Kidney (tissue), 14 donors: ENCODE results near the gene CCDC15. TPM values are rescaled to one million over a fixed set of nuclear protein-coding genes. Genes with fewer than 3 reads are reported as not detected.

Experiments
- DNase-seq, 5 donors: peaks; one replicate each; pipeline ENCODE4 v3.0.0-alpha.2; 2013 to 2020
- FAIRE-seq: peaks from 2 replicates; lab custom pipeline; 2012; peaks lifted over from hg19 to GRCh38; lab: Jason Lieb, UNC
- H3K27ac ChIP-seq, 2 donors: one replicate each; pipeline ENCODE4 v1.7.0; 2013; ENCODE audit warnings: low read depth in 2 of 2, low read length in 2 of 2, inconsistent platforms in 1 of 2
- H3K27me3 ChIP-seq: one replicate; pipeline ENCODE4 v1.7.1; 2013; ENCODE audit warnings: low read length, inconsistent platforms; ENCODE audit not compliant: control insufficient read depth, insufficient read depth
- H3K36me3 ChIP-seq, 3 donors: one replicate each; pipeline versions ENCODE4 v1.7.0 to v1.7.1; 2013; ENCODE audit warnings: low read length in 3 of 3, control low read depth in 1 of 3, inconsistent platforms in 1 of 3; ENCODE audit not compliant: insufficient read depth in 3 of 3, control insufficient read depth in 2 of 3
- H3K4me1 ChIP-seq, 3 donors: one replicate each; pipeline versions ENCODE4 v1.7.0 to v1.7.1; 2013; ENCODE audit warnings: low read length in 3 of 3, inconsistent platforms in 1 of 3, low read depth in 1 of 3; ENCODE audit not compliant: control insufficient read depth in 2 of 3, insufficient read depth in 2 of 3
- H3K4me3 ChIP-seq, 3 donors: one replicate each; pipeline versions ENCODE4 v1.7.0 to v1.8.1; 2013; ENCODE audit warnings: low read length in 3 of 3, control low read depth in 1 of 3, inconsistent platforms in 1 of 3
- H3K9ac ChIP-seq, 3 donors: one replicate each; pipeline versions ENCODE4 v1.7.0 to v1.7.1; 2013; ENCODE audit warnings: low read length in 3 of 3, control low read depth in 1 of 3, inconsistent platforms in 1 of 3
- H3K9me3 ChIP-seq, 3 donors: one replicate each; pipeline versions ENCODE4 v1.7.0 to v1.7.1; 2013; ENCODE audit warnings: low read length in 3 of 3, control low read depth in 1 of 3, inconsistent platforms in 1 of 3; ENCODE audit not compliant: control insufficient read depth in 2 of 3, insufficient read depth in 1 of 3
- CTCF ChIP-seq: IDR thresholded peaks from 3 replicates; pipeline ENCODE4 v1.5.1; 2012; ENCODE audit warnings: mild to moderate bottlenecking, moderate library complexity, borderline replicate concordance; ENCODE audit not compliant: insufficient read depth; ENCODE audit errors: extremely low read depth
- intact Hi-C: fragments of 100-400 bp; cut with DNase I; formaldehyde crosslinking; loops from one replicate; pipeline ENCODE4 v1.11.1; 2022
- polyA plus RNA-seq: library from polyadenylated mRNA; stranded (reverse); fragments of 350-450 nt; fragmentation: Illumina TruSeq; extraction: RNeasy Lipid Tissue Mini Kit (QIAGEN cat#74804); gene quantifications from one replicate; pipeline ENCODE4 v1.2.3, GENCODE V29; 2014; ENCODE audit warnings: low read depth, low replicate concordance; ENCODE audit not compliant: insufficient read depth
- total RNA-seq: library from RNA; stranded (reverse); fragmentation: NEBNext Ultra II Directional; extraction: Animal tissue kit (Norgen Biotek cat#: 25700); gene quantifications from one replicate; pipeline ENCODE4 v1.2.1, GENCODE V29; 2021
- donor health status: control.
- donor health status: control.
- donor health status: control.
- donor health status: control.
- donor health status: control.
- donor health status: DM: yes; HTN: yes; CAD: no.
- donor health status: Normal renal cell carcinoma (clear cell type).

Gene CCDC15
- total and polyA plus RNA-seq, 2 donors from 2014 or later: 0.22 to 1.5 TPM

- Histone ChIP-seq H3K4me3 (no peak overlapping the region), H3K27me3 (no peaks in the 10 kb centered on the region), H3K36me3 (no peaks in the 10 kb centered on the region), H3K27ac (no peak overlapping the region), H3K9ac (no peak overlapping the region), H3K4me1 (no peaks in the 10 kb centered on the region), H3K9me3 (no peaks in the 10 kb centered on the region)
- TF ChIP-seq CTCF: no peak
- FAIRE-seq (no peak), DNase-seq (no peak)
- intact Hi-C loops: no loop called here
These were observed 9.4 kb upstream of the CCDC15 start for GRCh38 chr11:124944565-124944964.

- no peaks in the 10 kb centered on the region for H3K4me1 ChIP-seq
- DNase-seq (no peak), FAIRE-seq (no peak)
- H3K4me3 ChIP-seq: no peak overlapping the region
- no peak overlapping the region for H3K9ac ChIP-seq
- H3K27me3 ChIP-seq: no peaks in the 10 kb centered on the region
- intact Hi-C loops: no loop called here
- TF ChIP-seq CTCF: no peak
- no peaks in the 10 kb centered on the region for H3K9me3 ChIP-seq
- no peak overlapping the region for H3K27ac ChIP-seq
- no peaks in the 10 kb centered on the region for H3K36me3 ChIP-seq
These were observed 8.2 kb upstream of the CCDC15 start for GRCh38 chr11:124945826-124946225.

GRCh38 chr11:124946735-124947141 is 7.3 kb upstream of the CCDC15 start:
- FAIRE-seq: no peak
- no peak overlapping the region for H3K9ac ChIP-seq
- no peaks in the 10 kb centered on the region for H3K36me3 ChIP-seq

More at GRCh38 chr11:124946735-124947141, 7.3 kb upstream of the CCDC15 start:
- Histone ChIP-seq H3K4me1 (no peaks in the 10 kb centered on the region), H3K4me3 (no peak overlapping the region), H3K27me3 (no peaks in the 10 kb centered on the region), H3K27ac (no peak overlapping the region), H3K9me3 (no peaks in the 10 kb centered on the region)
- intact Hi-C loops: no loop called here
- no peak for TF ChIP-seq CTCF
- no peak for DNase-seq
